H9 (cell line): Measurements from ENCODE around the gene RXFP3. TPM values are rescaled to one million over a fixed set of nuclear protein-coding genes. Genes with fewer than 3 reads are reported as not detected.

Experiments
- DNase-seq: peaks from one replicate; pipeline ENCODE4 v3.0.0-alpha.2; 2017
- H2AFZ ChIP-seq: one replicate; pipeline ENCODE4 v1.6.1; 2013; ENCODE audit warnings: mild to moderate bottlenecking, low read length, control low read depth, moderate library complexity
- H2AK5ac ChIP-seq: 2 replicates; pipeline ENCODE4 v1.6.1; 2013; ENCODE audit warnings: low read length, control low read depth, mixed read lengths; ENCODE audit not compliant: insufficient read length
- H2BK120ac ChIP-seq: one replicate; pipeline ENCODE4 v1.6.1; 2013; ENCODE audit warnings: low read depth, mild to moderate bottlenecking, low read length, control low read depth, inconsistent platforms; ENCODE audit not compliant: poor library complexity, severe bottlenecking
- H2BK12ac ChIP-seq: 2 replicates; pipeline ENCODE4 v1.6.1; 2013; ENCODE audit warnings: low read length, control low read depth, mixed read lengths, low read depth; ENCODE audit not compliant: insufficient read length
- H2BK15ac ChIP-seq: 2 replicates; pipeline ENCODE4 v1.6.1; 2013; ENCODE audit warnings: low read depth, low read length, control low read depth
- H2BK20ac ChIP-seq: one replicate; pipeline ENCODE4 v1.6.1; 2013; ENCODE audit warnings: low read depth, mild to moderate bottlenecking, low read length, control low read depth, inconsistent platforms; ENCODE audit not compliant: poor library complexity, severe bottlenecking
- H2BK5ac ChIP-seq: 2 replicates; pipeline ENCODE4 v1.6.1; 2013; ENCODE audit warnings: low read length, control low read depth, mixed read lengths; ENCODE audit not compliant: insufficient read length
- H3K14ac ChIP-seq: 2 replicates; pipeline ENCODE4 v1.6.1; 2013; ENCODE audit warnings: low read length, control low read depth; ENCODE audit not compliant: insufficient read depth
- H3K18ac ChIP-seq: 2 replicates; pipeline ENCODE4 v1.6.1; 2013; ENCODE audit warnings: low read depth, mild to moderate bottlenecking, mixed read lengths, low read length, control low read depth; ENCODE audit not compliant: insufficient read length
- H3K23ac ChIP-seq: 2 replicates; pipeline ENCODE4 v1.6.1; 2013; ENCODE audit warnings: low read length, control low read depth, mixed read lengths, low read depth; ENCODE audit not compliant: insufficient read length
- H3K23me2 ChIP-seq: 2 replicates; pipeline ENCODE4 v1.6.1; 2013; ENCODE audit warnings: low read depth, mild to moderate bottlenecking, mixed read lengths, low read length, control low read depth; ENCODE audit not compliant: insufficient read length, poor library complexity, severe bottlenecking
- H3K27ac ChIP-seq: 2 replicates; pipeline ENCODE4 v1.5.1; 2013; ENCODE audit warnings: low read length, control low read depth, mixed read lengths, low read depth; ENCODE audit not compliant: insufficient read length
- H3K27me3 ChIP-seq: 2 replicates; pipeline ENCODE4 v1.6.1; 2013; ENCODE audit warnings: low read length, control low read depth, inconsistent platforms; ENCODE audit not compliant: insufficient read depth
- H3K4ac ChIP-seq: 2 replicates; pipeline ENCODE4 v1.6.1; 2013; ENCODE audit warnings: low read depth, mild to moderate bottlenecking, control low read depth, inconsistent platforms, low read length, moderate library complexity
- H3K4me1 ChIP-seq: 2 replicates; pipeline ENCODE4 v1.6.1; 2013; ENCODE audit warnings: low read length, control low read depth, inconsistent platforms; ENCODE audit not compliant: insufficient read depth
- H3K4me2 ChIP-seq: 2 replicates; pipeline ENCODE4 v1.6.1; 2013; ENCODE audit warnings: low read length, control low read depth, mixed read lengths; ENCODE audit not compliant: insufficient read length, insufficient read depth
- H3K56ac ChIP-seq: 2 replicates; pipeline ENCODE4 v1.6.1; 2013; ENCODE audit warnings: low read depth, mild to moderate bottlenecking, mixed read lengths, low read length, control low read depth; ENCODE audit not compliant: insufficient read length
- H3K79me1 ChIP-seq: 2 replicates; pipeline ENCODE4 v1.6.1; 2013; ENCODE audit warnings: low read depth, mild to moderate bottlenecking, moderate library complexity, low read length, control low read depth, inconsistent platforms; ENCODE audit not compliant: insufficient read depth, poor library complexity, severe bottlenecking
- H3K79me2 ChIP-seq: 2 replicates; pipeline ENCODE4 v1.6.1; 2013; ENCODE audit warnings: low read length, control low read depth, inconsistent platforms; ENCODE audit not compliant: insufficient read depth
- H3K9ac ChIP-seq: 2 replicates; pipeline ENCODE4 v1.6.1; 2013; ENCODE audit warnings: low read length, control low read depth, mixed read lengths; ENCODE audit not compliant: insufficient read length; ENCODE audit errors: extremely low read depth
- H3K9me3 ChIP-seq: one replicate; pipeline ENCODE4 v1.6.1; 2013; ENCODE audit warnings: low read depth, low read length, inconsistent platforms; ENCODE audit not compliant: control insufficient read depth
- H3T11ph ChIP-seq: one replicate; pipeline ENCODE4 v1.6.1; 2013; ENCODE audit warnings: mild to moderate bottlenecking, low read length, control low read depth, inconsistent platforms
- H4K20me1 ChIP-seq: one replicate; pipeline ENCODE4 v1.6.1; 2013; ENCODE audit not compliant: control insufficient read depth, insufficient read length, insufficient read depth
- H4K5ac ChIP-seq: 2 replicates; pipeline ENCODE4 v1.6.1; 2013; ENCODE audit warnings: low read depth, mild to moderate bottlenecking, mixed read lengths, low read length, control low read depth; ENCODE audit not compliant: insufficient read length
- H4K8ac ChIP-seq: replicated peaks from 2 replicates; pipeline ENCODE4 v1.6.1; 2013; ENCODE audit warnings: low read length, control low read depth, mixed read lengths, low read depth; ENCODE audit not compliant: insufficient read length
- H4K91ac ChIP-seq: 2 replicates; pipeline ENCODE4 v1.6.1; 2013; ENCODE audit warnings: low read depth, mild to moderate bottlenecking, moderate library complexity, mixed read lengths, low read length, control low read depth; ENCODE audit not compliant: insufficient read length
- H3K27ac Mint-ChIP-seq, 3 experiments: 2 replicates in 2 of 3; 3 replicates in 1 of 3; pipeline ENCODE4 v1.8.0; 2020 to 2021; ENCODE audit warnings: mixed read lengths in 3 of 3, mild to moderate bottlenecking in 1 of 3, moderate library complexity in 1 of 3
- H3K27me3 Mint-ChIP-seq: 2 replicates; pipeline ENCODE4 v1.8.0; 2021; ENCODE audit warnings: low read depth, mild to moderate bottlenecking, moderate library complexity, mixed read lengths
- H3K36me3 Mint-ChIP-seq, 3 experiments: 2 replicates in 2 of 3; 3 replicates in 1 of 3; pipeline ENCODE4 v1.8.0; 2020 to 2021; ENCODE audit warnings: low read depth in 3 of 3, mixed read lengths in 3 of 3; ENCODE audit not compliant: insufficient read depth in 1 of 3
- H3K4me1 Mint-ChIP-seq, 2 experiments: 2 replicates each; pipeline ENCODE4 v1.8.0; 2020; ENCODE audit warnings: mixed read lengths in 2 of 2
- H3K4me3 Mint-ChIP-seq, 2 experiments: 2 replicates in 1 of 2; 3 replicates in 1 of 2; pipeline ENCODE4 v1.8.0; 2020 to 2021; ENCODE audit warnings: mild to moderate bottlenecking in 2 of 2, mixed read lengths in 2 of 2, moderate library complexity in 1 of 2
- H3K9me3 Mint-ChIP-seq, 2 experiments: 2 replicates in 1 of 2; 3 replicates in 1 of 2; pipeline ENCODE4 v1.8.0; 2020; ENCODE audit warnings: mild to moderate bottlenecking in 2 of 2, mixed read lengths in 2 of 2, moderate library complexity in 1 of 2
- WGBS: extraction: QIAGEN DNeasy Blood & Tissue Kit; methylation state at CpG from one replicate; pipeline ENCODE4 v1.1.7; 2013; ENCODE audit warnings: missing lambda C conversion rate, low lambda C conversion rate, mixed read lengths; ENCODE audit not compliant: insufficient read length; ENCODE audit errors: extremely low coverage; 5-methylcytosine and 5-hydroxymethylcytosine counted together
- total RNA-seq: library from RNA; stranded (reverse); gene quantifications from 2 replicates; pipeline ENCODE4 v1.2.1, GENCODE V29; 2021
- TF ChIP-seq, protein P1 (sequence below): fragments of 200-600 bp; sonication (generic); conservative IDR thresholded peaks from 3 replicates; pipeline ENCODE4 v1.8.0; 2021; ENCODE audit warnings: antibody characterized with exemption, mild to moderate bottlenecking

The RXFP3 gene
- total RNA-seq, 1 experiment from 2014 or later = not detected

DNA sequence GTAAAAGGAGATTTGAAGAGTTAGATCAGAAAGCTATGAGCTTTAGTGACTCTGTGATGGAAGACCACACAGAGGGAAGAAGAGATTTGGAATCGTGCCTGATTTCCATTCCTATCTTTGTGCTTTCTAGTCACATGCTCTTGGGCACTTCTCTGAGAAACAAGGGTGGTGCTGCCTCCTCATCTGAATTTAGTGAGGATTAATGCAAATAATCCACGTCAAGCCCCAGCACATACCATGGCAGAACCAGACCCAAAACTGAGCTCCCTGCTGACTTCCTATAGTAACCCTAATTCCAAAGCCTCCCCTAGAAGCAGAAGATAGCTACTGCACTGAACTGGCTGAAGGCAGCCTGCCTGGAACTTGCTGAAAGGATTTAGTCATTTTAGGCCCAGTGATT, 30.6 kb downstream of the RXFP3 start:
- Histone ChIP-seq H2AK5ac (no peak overlapping the region), H3K4me2 (no peak overlapping the region), H3K23ac (no peak overlapping the region), H3K9ac (no peak overlapping the region), H3K56ac (no peak overlapping the region), H3K27ac (no peak overlapping the region), H4K91ac (no peak overlapping the region), H3K14ac (no peak overlapping the region), H3K79me1 (no peaks in the 10 kb centered on the region), H3K9me3 (no peaks in the 10 kb centered on the region), H4K20me1 (no peaks in the 10 kb centered on the region), H4K5ac (no peak overlapping the region), H3T11ph (no peak overlapping the region), H2BK20ac (no peak overlapping the region), H2BK5ac (no peak overlapping the region), H3K18ac (no peak overlapping the region), H4K8ac (no peak overlapping the region), H3K4ac (no peak overlapping the region), H3K4me1 (no peaks in the 10 kb centered on the region), H3K27me3 (no peaks in the 10 kb centered on the region), H3K79me2 (no peaks in the 10 kb centered on the region), H2BK120ac (no peak overlapping the region), H2BK12ac (no peak overlapping the region), H2AFZ (no peak overlapping the region), H2BK15ac (no peak overlapping the region), H3K23me2 (no peaks in the 10 kb centered on the region)
- WGBS = no CpG with 5 or more reads among the region's 2 CpGs
- Mint-ChIP-seq H3K36me3 (no peaks in the 10 kb centered on the region), H3K27me3 (no peaks in the 10 kb centered on the region), H3K4me3 (no peak overlapping the region), H3K9me3 (no peaks in the 10 kb centered on the region), H3K4me1 (peaks cover 6 to 7% of the 10 kb centered on the region in 2 experiments; a peak in 3 of 4 replicates), H3K27ac (no peak overlapping the region; a peak in 1 of 7 replicates)
- TF ChIP-seq, protein P1, sequence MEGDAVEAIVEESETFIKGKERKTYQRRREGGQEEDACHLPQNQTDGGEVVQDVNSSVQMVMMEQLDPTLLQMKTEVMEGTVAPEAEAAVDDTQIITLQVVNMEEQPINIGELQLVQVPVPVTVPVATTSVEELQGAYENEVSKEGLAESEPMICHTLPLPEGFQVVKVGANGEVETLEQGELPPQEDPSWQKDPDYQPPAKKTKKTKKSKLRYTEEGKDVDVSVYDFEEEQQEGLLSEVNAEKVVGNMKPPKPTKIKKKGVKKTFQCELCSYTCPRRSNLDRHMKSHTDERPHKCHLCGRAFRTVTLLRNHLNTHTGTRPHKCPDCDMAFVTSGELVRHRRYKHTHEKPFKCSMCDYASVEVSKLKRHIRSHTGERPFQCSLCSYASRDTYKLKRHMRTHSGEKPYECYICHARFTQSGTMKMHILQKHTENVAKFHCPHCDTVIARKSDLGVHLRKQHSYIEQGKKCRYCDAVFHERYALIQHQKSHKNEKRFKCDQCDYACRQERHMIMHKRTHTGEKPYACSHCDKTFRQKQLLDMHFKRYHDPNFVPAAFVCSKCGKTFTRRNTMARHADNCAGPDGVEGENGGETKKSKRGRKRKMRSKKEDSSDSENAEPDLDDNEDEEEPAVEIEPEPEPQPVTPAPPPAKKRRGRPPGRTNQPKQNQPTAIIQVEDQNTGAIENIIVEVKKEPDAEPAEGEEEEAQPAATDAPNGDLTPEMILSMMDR = no peak
- no peak for DNase-seq
